ACC112 (cell line): ENCODE results near the gene NKX2-2.
A peak's percentile ranks its signal among the peaks of the same experiment; 100 is the strongest.

ENCODE experiments used
- H2AFZ ChIP-seq: fragments of 200-600 bp; sonication (generic); one replicate; pipeline ENCODE4 v1.6.0; 2017; ENCODE audit warnings: antibody characterized with exemption, low read length; ENCODE audit not compliant: unreplicated experiment
- H3K27ac ChIP-seq: fragments of 200-600 bp; sonication (generic); 2 replicates; pipeline ENCODE4 v1.5.1; 2014; ENCODE audit warnings: low read depth, mild to moderate bottlenecking, antibody characterized with exemption, low read length, moderate library complexity
- H3K27me3 ChIP-seq: fragments of 200-600 bp; sonication (generic); 2 replicates; pipeline ENCODE4 v1.6.1; 2014; ENCODE audit warnings: mild to moderate bottlenecking, antibody characterized with exemption, low read length, moderate library complexity, mixed read lengths; ENCODE audit not compliant: insufficient read depth
- H3K36me3 ChIP-seq: fragments of 200-600 bp; sonication (generic); 2 replicates; pipeline ENCODE4 v1.6.1; 2016; ENCODE audit warnings: mild to moderate bottlenecking, antibody characterized with exemption, low read length, moderate library complexity, mixed read lengths; ENCODE audit not compliant: insufficient read depth
- H3K4me1 ChIP-seq: fragments of 200-600 bp; sonication (generic); one replicate; pipeline ENCODE4 v1.6.1; 2016; ENCODE audit warnings: low read length, mixed read lengths; ENCODE audit not compliant: insufficient read depth, unreplicated experiment, control insufficient read depth
- H3K4me3 ChIP-seq: fragments of 200-600 bp; sonication (generic); 2 replicates; pipeline ENCODE4 v1.5.1; 2014; ENCODE audit warnings: mild to moderate bottlenecking, low read depth, low read length
- H3K79me2 ChIP-seq: fragments of 200-600 bp; sonication (generic); one replicate; pipeline ENCODE4 v1.6.0; 2016; ENCODE audit warnings: low read length; ENCODE audit not compliant: control insufficient read depth, unreplicated experiment, insufficient read depth

The NKX2-2 gene

DNA sequence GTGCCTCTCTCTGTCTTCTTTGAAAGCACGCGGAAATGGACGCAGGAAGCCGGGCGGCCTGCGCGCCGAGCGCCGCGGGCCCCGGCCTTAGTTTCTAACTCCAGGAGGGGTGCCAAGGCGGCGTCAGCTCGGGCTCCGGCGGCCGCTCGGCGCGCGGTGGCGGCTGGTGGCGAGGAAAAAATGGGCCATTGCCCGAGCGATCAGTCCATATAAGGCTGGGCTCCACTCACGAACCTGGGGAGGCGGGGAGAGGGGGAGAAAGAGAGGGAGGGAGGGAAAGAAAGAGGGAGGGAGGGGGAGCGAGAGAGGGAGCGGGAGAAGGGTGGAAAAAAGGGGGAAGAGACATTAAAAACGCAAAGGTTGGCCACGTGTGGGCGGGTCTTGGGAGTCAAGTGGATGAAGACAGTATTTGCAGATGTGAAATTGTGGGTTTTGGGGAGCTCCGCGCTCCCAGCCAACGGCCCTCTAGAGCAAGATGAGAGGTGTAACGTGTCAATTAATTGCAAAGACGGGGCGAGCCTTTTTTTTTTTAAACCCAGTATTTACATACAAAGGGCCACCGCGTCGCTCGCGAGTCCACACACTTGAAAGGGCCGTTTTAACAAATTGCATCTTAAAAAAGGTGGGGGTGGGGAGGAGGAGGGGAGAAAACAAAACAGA lies at the start of gene NKX2-2:
Gene NKX2-2, minus strand, starts transcription at position 184 of the 660 bp plus-strand sequence. CDS start 395 bp downstream, outside the sequence.
- Histone ChIP-seq H3K79me2 (no peaks in the 10 kb centered on the region), H3K27me3 (peaks cover 98% of the 10 kb centered on the region), H3K36me3 (no peaks in the 10 kb centered on the region), H3K27ac (no peak within 1 kb of the TSS), H3K4me3 (peak within 1 kb of the TSS; percentile 53), H2AFZ (no peak within 1 kb of the TSS), H3K4me1 (no peaks in the 10 kb centered on the region)

DNA sequence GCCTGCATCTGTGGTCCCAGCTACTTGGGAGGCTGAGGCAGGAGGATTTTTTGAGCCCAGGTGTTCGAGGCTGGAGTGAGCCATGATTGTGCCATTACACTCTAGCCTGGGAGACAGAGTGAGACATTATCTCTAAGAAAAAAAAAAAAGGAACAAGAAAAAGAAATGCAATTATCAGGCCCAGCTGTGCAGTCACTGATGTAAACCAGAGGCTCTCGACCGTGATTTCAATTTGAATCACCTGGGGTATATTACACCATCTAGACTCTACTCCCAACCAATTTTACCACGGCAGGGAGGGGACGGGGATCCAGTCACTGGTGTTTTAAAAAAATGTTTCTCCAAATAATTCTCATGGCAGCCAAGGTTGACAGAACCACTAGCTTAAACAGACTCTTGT lies 48.8 kb upstream of the NKX2-2 start:
- Histone ChIP-seq H3K79me2 (no peaks in the 10 kb centered on the region), H3K4me3 (no peak overlapping the region), H3K27me3 (peaks cover 54% of the 10 kb centered on the region), H3K4me1 (no peaks in the 10 kb centered on the region), H3K36me3 (no peaks in the 10 kb centered on the region), H2AFZ (no peak overlapping the region), H3K27ac (no peak overlapping the region)

DNA sequence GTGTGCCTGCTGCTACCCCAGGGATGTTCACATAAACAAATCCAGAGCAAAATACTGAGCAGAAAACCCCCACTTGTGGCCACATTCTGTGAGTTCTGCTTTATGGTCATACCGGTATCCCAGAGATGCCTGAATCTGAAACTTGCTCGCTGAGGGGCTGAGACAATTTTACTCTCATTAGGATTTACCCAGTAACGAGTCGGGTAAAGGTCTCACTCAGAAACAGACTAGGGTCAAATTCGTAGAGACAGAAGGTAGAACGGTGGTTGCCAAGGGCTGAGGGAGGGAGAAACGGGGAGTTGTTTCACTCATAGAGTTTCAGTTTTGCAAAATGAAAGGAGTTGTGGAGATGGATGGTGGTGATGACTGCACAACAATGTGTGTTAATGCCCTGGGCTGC lies 45.4 kb upstream of the NKX2-2 start:
- H3K27ac ChIP-seq = no peak overlapping the region
- H3K36me3 ChIP-seq = no peaks in the 10 kb centered on the region
- no peak overlapping the region for H2AFZ ChIP-seq
- H3K27me3 ChIP-seq = peaks cover 48% of the 10 kb centered on the region
- H3K4me3 ChIP-seq = no peak overlapping the region
- no peaks in the 10 kb centered on the region for H3K79me2 ChIP-seq
- no peaks in the 10 kb centered on the region for H3K4me1 ChIP-seq

DNA sequence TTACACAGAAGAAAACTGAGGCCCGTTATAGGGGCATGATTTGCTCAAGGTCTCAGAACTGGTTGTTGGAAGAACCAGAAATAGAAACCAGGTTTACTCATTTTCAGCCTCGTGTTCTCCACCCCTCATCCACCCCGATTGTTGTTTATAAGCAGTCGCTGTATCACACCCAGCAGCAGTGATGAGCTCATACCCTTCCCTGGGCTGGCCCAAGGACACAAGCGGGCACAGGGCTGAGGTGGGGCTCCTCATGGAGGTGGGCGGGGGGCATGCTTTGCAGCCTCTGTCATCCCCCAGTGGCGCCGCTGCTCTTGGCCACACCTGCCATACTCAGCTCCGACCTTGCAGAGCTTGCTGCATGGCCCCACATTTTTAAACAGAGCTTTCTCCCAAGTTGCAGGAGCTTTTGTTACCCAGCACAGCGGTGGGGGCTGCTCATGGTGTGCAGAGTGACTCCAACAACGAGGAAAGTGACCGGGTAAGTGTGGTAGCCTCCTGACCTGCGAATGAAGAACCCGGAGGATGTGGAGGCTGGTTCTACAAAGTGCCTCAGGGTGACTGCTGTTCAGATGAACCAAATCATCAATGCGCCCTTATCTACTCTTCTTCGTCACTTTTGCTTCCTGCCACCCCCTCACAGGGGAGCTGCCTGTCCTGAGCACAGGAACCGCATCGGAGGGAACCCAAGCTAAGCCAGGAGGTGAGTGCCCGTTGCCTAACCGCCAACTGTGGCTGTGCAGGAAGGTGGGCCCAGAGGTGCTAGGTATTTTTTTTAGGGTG lies 43.6 kb upstream of the NKX2-2 start:
- no peak overlapping the region for H3K27ac ChIP-seq
- H3K27me3 ChIP-seq = peaks cover 43% of the 10 kb centered on the region

GRCh38 chr20:21556398-21556797 lies 42.5 kb upstream of the NKX2-2 start:
- H3K79me2 ChIP-seq = no peaks in the 10 kb centered on the region
- no peaks in the 10 kb centered on the region for H3K4me1 ChIP-seq
- no peaks in the 10 kb centered on the region for H3K36me3 ChIP-seq
- H3K27ac ChIP-seq = no peak overlapping the region
- H3K4me3 ChIP-seq = no peak overlapping the region
- H3K27me3 ChIP-seq = peaks cover 39% of the 10 kb centered on the region
- no peak overlapping the region for H2AFZ ChIP-seq

More for the DNA sequence above, 43.6 kb upstream of the NKX2-2 start:
- Histone ChIP-seq H3K36me3 (no peaks in the 10 kb centered on the region), H3K4me3 (no peak overlapping the region), H2AFZ (no peak overlapping the region), H3K4me1 (no peaks in the 10 kb centered on the region), H3K79me2 (no peaks in the 10 kb centered on the region)

DNA sequence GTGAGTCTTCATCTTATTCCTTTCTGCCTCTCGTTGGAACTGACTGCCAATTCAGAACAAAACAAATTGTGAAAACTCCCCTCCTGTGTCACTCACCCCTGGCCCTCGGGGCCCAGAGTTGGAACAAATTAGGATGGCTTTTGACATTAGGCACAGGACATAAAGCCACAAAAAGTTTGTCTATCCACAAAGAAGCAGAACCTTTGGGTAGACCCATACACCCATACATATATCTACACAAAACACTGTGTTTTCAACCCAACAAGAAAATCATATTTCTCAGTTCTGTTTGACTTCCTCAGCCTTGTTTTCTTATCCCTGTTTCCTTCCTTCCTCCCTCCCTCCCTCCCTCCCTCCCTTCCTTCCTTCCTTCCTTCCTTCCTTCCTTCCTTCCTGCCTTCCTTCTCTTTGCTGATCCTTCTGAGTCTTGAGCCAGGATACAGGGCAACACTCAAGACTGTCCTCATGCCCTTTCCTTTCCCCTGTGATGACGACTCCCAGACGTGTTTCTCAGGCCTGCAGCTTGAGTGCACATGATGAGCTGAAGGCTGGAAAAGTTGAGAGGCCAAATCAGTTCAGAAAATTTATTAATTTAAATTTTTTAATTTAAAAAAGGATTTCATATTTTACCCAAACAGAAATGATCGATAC lies 41.7 kb upstream of the NKX2-2 start:
- no peaks in the 10 kb centered on the region for H3K79me2 ChIP-seq
- no peak overlapping the region for H3K27ac ChIP-seq
- H3K4me3 ChIP-seq = no peak overlapping the region
- no peaks in the 10 kb centered on the region for H3K36me3 ChIP-seq
- no peaks in the 10 kb centered on the region for H3K4me1 ChIP-seq
- no peak overlapping the region for H2AFZ ChIP-seq
- H3K27me3 ChIP-seq = peaks cover 40% of the 10 kb centered on the region

GRCh38 chr20:21554985-21555384 lies 41.1 kb upstream of the NKX2-2 start:
- Histone ChIP-seq H3K27me3 (peaks cover 41% of the 10 kb centered on the region), H2AFZ (no peak overlapping the region), H3K27ac (no peak overlapping the region)

DNA sequence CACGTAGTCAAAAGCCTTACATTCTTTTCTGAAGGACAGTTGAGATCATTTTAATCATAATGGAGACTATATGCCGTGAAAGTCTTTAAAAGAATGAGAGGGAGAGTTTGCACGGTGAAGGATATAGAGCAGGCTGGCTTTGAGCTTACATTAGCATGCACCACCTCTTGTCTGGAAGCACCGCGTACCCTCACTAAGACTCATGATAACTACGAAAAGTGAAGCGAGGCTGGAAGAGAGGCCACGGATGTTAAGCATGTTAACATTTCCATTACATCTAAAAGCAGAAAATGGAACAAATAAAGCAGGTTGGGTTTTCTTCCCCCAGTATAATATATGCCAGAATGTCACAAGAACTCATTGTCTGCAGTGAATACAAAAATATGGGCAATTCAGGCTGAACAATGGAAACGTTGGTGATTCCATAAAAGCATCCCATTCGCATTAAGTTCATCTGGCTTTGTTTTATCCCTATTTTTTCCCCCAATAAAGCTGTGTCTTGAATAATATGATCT lies 40.6 kb upstream of the NKX2-2 start:
- Histone ChIP-seq H3K27me3 (peaks cover 44% of the 10 kb centered on the region), H3K79me2 (no peaks in the 10 kb centered on the region), H2AFZ (no peak overlapping the region), H3K27ac (no peak overlapping the region), H3K4me1 (no peaks in the 10 kb centered on the region), H3K36me3 (no peaks in the 10 kb centered on the region), H3K4me3 (no peak overlapping the region)

More at GRCh38 chr20:21554985-21555384, 41.1 kb upstream of the NKX2-2 start:
- Histone ChIP-seq H3K36me3 (no peaks in the 10 kb centered on the region), H3K4me3 (no peak overlapping the region), H3K4me1 (no peaks in the 10 kb centered on the region), H3K79me2 (no peaks in the 10 kb centered on the region)

- no peaks in the 10 kb centered on the region for H3K4me1 ChIP-seq
- no peaks in the 10 kb centered on the region for H3K36me3 ChIP-seq
- no peak overlapping the region for H2AFZ ChIP-seq
- H3K27me3 ChIP-seq = peaks cover 46% of the 10 kb centered on the region
- no peak overlapping the region for H3K27ac ChIP-seq
- no peaks in the 10 kb centered on the region for H3K79me2 ChIP-seq
- H3K4me3 ChIP-seq = no peak overlapping the region
These were observed 36.7 kb upstream of the NKX2-2 start for GRCh38 chr20:21550587-21550986.

DNA sequence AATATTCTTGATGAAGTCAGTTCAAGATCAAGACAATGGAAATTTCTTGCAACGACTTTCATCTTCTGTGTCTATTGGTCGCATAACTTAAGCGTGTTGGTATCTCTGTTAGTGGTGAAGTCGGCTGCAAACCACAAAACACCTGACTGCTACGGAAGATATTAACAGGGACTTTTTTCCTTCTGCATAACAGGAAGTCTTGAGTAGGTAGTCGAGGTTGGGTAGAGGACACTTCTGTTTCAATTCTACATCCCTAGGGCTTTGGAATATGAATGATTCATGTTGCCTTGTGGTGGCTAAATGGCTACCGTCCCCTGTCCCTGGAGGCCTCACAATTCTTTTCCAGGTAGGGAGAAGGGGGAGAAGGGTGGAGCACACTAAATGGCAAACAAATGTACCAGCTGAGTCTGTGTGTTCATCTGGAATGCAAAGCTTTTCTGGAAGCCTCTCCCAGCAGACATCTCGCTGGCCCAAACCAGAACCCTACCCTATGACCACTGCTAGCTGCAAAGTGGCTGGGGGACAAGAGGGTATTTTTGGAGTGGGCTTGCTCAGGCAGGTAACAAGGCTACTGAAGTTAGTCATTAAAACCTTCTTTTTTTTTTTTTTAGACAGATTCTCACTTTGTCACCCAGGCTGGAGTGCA lies 34.6 kb upstream of the NKX2-2 start:
- Histone ChIP-seq H3K27ac (no peak overlapping the region), H3K4me3 (no peak overlapping the region)

More for the DNA sequence above, 34.6 kb upstream of the NKX2-2 start:
- peaks cover 28% of the 10 kb centered on the region; the same call in 1 of the 2 replicates for H3K27me3 ChIP-seq
- H3K4me1 ChIP-seq = no peaks in the 10 kb centered on the region
- H3K36me3 ChIP-seq = no peaks in the 10 kb centered on the region
- H3K79me2 ChIP-seq = no peaks in the 10 kb centered on the region
- H2AFZ ChIP-seq = no peak overlapping the region
